Activated CD4-positive, CD25-positive, alpha-beta regulatory T cell (primary cell): Measurements from ENCODE around the gene RNF144A.

Experiments
- DNase-seq, 4 experiments: peaks; one replicate each; lab custom pipeline; 2025; lab: John Stamatoyannopoulos, UW

Gene RNF144A

GRCh38 chr2:6947929-6948676, 30.9 kb downstream of the RNF144A start:
- DNase-seq: no peak

- DNase-seq: no peak
Measured at GRCh38 chr2:6948677-6949351, 31.6 kb downstream of the RNF144A start.

- DNase-seq: no peak
Measured at GRCh38 chr2:6951046-6951445, 33.8 kb downstream of the RNF144A start.

GRCh38 chr2:6952101-6952500, 34.9 kb downstream of the RNF144A start:
- DNase-seq: no peak

- DNase-seq: no peak
Measured at GRCh38 chr2:6954586-6954985, 37.4 kb downstream of the RNF144A start.

- DNase-seq: no peak
Measured at GRCh38 chr2:6955511-6956136, 38.4 kb downstream of the RNF144A start.

- DNase-seq: no peak
Measured at GRCh38 chr2:6956566-6956965, 39.4 kb downstream of the RNF144A start.

- DNase-seq: no peak
Measured at GRCh38 chr2:6957031-6957714, 40.0 kb downstream of the RNF144A start.

GRCh38 chr2:6957910-6958615, 40.9 kb downstream of the RNF144A start:
- no peak for DNase-seq

- no peak for DNase-seq
Measured at GRCh38 chr2:6958616-6959235, 41.5 kb downstream of the RNF144A start.

GRCh38 chr2:6959751-6960150, 42.5 kb downstream of the RNF144A start:
- DNase-seq: no peak

- DNase-seq: no peak
Measured at GRCh38 chr2:6960659-6961058, 43.4 kb downstream of the RNF144A start.

- no peak for DNase-seq
Measured at GRCh38 chr2:6963727-6964126, 46.5 kb downstream of the RNF144A start.

- no peak for DNase-seq
Measured at GRCh38 chr2:6965071-6965795, 48.0 kb downstream of the RNF144A start.

- no peak for DNase-seq
Measured at GRCh38 chr2:6966446-6966940, 49.3 kb downstream of the RNF144A start.

- no peak for DNase-seq
Measured at GRCh38 chr2:6967301-6967700, 50.1 kb downstream of the RNF144A start.

GRCh38 chr2:6968319-6969100, 51.3 kb downstream of the RNF144A start:
- no peak for DNase-seq

- DNase-seq: no peak
Measured at GRCh38 chr2:6970551-6970950, 53.3 kb downstream of the RNF144A start.

GRCh38 chr2:6970976-6971480, 53.8 kb downstream of the RNF144A start:
- no peak for DNase-seq

GRCh38 chr2:6971502-6971901, 54.3 kb downstream of the RNF144A start:
- DNase-seq: no peak
